A204.1 (cell line): ENCODE measurements around the gene MTHFR.

ENCODE experiments used
- FAIRE-seq: peaks from 2 replicates; lab custom pipeline; 2012; peaks lifted over from hg19 to GRCh38; lab: Jason Lieb, UNC

The MTHFR gene

GRCh38 chr1:11780380-11781147 is 25.2 kb downstream of the MTHFR start:
- FAIRE-seq = no peak

GRCh38 chr1:11779715-11780379 is 25.9 kb downstream of the MTHFR start:
- FAIRE-seq = no peak

GRCh38 chr1:11778844-11779623 is 26.7 kb downstream of the MTHFR start:
- FAIRE-seq = no peak

GRCh38 chr1:11778336-11778735 is 27.4 kb downstream of the MTHFR start:
- no peak for FAIRE-seq

- no peak for FAIRE-seq
These were observed 28.0 kb downstream of the MTHFR start for GRCh38 chr1:11777658-11778322.

- no peak for FAIRE-seq
These were observed 31.0 kb downstream of the MTHFR start for GRCh38 chr1:11774753-11775152.

GRCh38 chr1:11772458-11772857 is 33.3 kb downstream of the MTHFR start:
- FAIRE-seq = no peak

- FAIRE-seq = no peak
These were observed 34.2 kb downstream of the MTHFR start for GRCh38 chr1:11771481-11772043.

GRCh38 chr1:11770011-11770410 is 35.8 kb downstream of the MTHFR start:
- FAIRE-seq = no peak

GRCh38 chr1:11769274-11769673 is 36.5 kb downstream of the MTHFR start:
- no peak for FAIRE-seq

- no peak for FAIRE-seq
These were observed 36.9 kb downstream of the MTHFR start for GRCh38 chr1:11768821-11769220.

- no peak for FAIRE-seq
These were observed 37.7 kb downstream of the MTHFR start for GRCh38 chr1:11767922-11768704.

- no peak for FAIRE-seq
These were observed 39.4 kb downstream of the MTHFR start for GRCh38 chr1:11766429-11766776.

GRCh38 chr1:11765661-11766428 is 39.9 kb downstream of the MTHFR start:
- no peak for FAIRE-seq

GRCh38 chr1:11764519-11764918 is 41.2 kb downstream of the MTHFR start:
- no peak for FAIRE-seq

GRCh38 chr1:11764115-11764514 is 41.6 kb downstream of the MTHFR start:
- FAIRE-seq = no peak

- FAIRE-seq = no peak
These were observed 43.8 kb downstream of the MTHFR start, which contains the start of gene C1orf167 for GRCh38 chr1:11761988-11762406. TSS of gene C1orf167 (plus strand) at chr1:11762193. CDS start at chr1:11764401, 2,208 bp downstream.

GRCh38 chr1:11761285-11761684 is 44.5 kb downstream of the MTHFR start:
- FAIRE-seq = no peak

- FAIRE-seq = no peak
These were observed 46.0 kb downstream of the MTHFR start for GRCh38 chr1:11759791-11760190.

GRCh38 chr1:11757047-11757446 is 48.7 kb downstream of the MTHFR start:
- no peak for FAIRE-seq
